IPS-20b (cell line): ENCODE results near the gene RAF1.
"Not testable (repeated sequence)": the region's sequence is repeated elsewhere in the genome, so short reads cannot be mapped to it uniquely, and the experiment has no call there.

Source experiments
- H3K27ac ChIP-seq: one replicate; pipeline ENCODE4 v1.5.1; 2013; ENCODE audit warnings: low read length
- H3K27me3 ChIP-seq: 2 replicates; pipeline ENCODE4 v1.6.1; 2013; ENCODE audit warnings: mild to moderate bottlenecking, low read length, inconsistent platforms; ENCODE audit not compliant: insufficient read depth
- H3K36me3 ChIP-seq: 2 replicates; pipeline ENCODE4 v1.6.1; 2013; ENCODE audit warnings: low read depth, mild to moderate bottlenecking, inconsistent platforms, low read length, moderate library complexity; ENCODE audit not compliant: insufficient read depth
- H3K4me1 ChIP-seq: 2 replicates; pipeline ENCODE4 v1.6.1; 2013; ENCODE audit warnings: mild to moderate bottlenecking, control low read depth, inconsistent platforms, low read length, moderate library complexity; ENCODE audit not compliant: insufficient read depth
- H3K4me3 ChIP-seq: 2 replicates; pipeline ENCODE4 v1.5.1; 2013; ENCODE audit warnings: mild to moderate bottlenecking, low read length, inconsistent platforms
- H3K9ac ChIP-seq: 2 replicates; pipeline ENCODE4 v1.6.1; 2013; ENCODE audit warnings: low read depth, mild to moderate bottlenecking, inconsistent platforms, low read length, moderate library complexity
- H3K9me3 ChIP-seq: 2 replicates; pipeline ENCODE4 v1.6.1; 2013; ENCODE audit warnings: mild to moderate bottlenecking, low read depth, low read length, inconsistent platforms; ENCODE audit not compliant: insufficient read depth

The RAF1 gene

GRCh38 chr3:12673956-12674736 lies 10.2 kb upstream of the RAF1 start:
- not testable (repeated sequence) for H3K9me3 ChIP-seq, H3K9ac ChIP-seq, H3K4me3 ChIP-seq, H3K27me3 ChIP-seq, H3K27ac ChIP-seq, H3K36me3 ChIP-seq
- peaks cover 22% of the 10 kb centered on the region for H3K4me1 ChIP-seq

DNA sequence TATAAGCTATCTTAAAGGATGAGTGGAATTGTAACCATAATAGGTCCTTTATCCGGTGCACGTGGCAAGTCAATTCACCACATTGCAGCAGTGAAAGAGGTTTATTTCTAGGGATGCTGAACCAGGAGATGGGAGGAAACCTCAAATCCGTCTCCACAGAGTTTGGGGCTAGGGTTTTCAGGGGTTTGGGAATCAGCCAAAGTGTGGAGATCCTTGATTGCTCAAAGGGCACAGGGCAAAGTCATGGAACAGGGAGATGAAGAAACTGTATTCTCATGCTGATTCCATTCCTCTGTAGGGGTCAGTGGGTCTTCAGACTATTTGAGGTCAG lies 7.2 kb upstream of the RAF1 start:
- H3K4me3 ChIP-seq = no peak overlapping the region
- H3K9me3 ChIP-seq = no peaks in the 10 kb centered on the region
- no peak overlapping the region for H3K9ac ChIP-seq
- no peaks in the 10 kb centered on the region for H3K27me3 ChIP-seq
- peaks cover 17% of the 10 kb centered on the region for H3K4me1 ChIP-seq
- H3K27ac ChIP-seq = no peak overlapping the region
- no peaks in the 10 kb centered on the region for H3K36me3 ChIP-seq

- peaks cover 17% of the 10 kb centered on the region for H3K4me1 ChIP-seq
- no peak overlapping the region for H3K4me3 ChIP-seq
- H3K9ac ChIP-seq = no peak overlapping the region
- H3K36me3 ChIP-seq = no peaks in the 10 kb centered on the region
- H3K27ac ChIP-seq = no peak overlapping the region
- H3K27me3 ChIP-seq = no peaks in the 10 kb centered on the region
- H3K9me3 ChIP-seq = no peaks in the 10 kb centered on the region
These were observed 6.6 kb upstream of the RAF1 start for GRCh38 chr3:12670365-12671119.

- no peaks in the 10 kb centered on the region for H3K36me3 ChIP-seq
- H3K9me3 ChIP-seq = no peaks in the 10 kb centered on the region
- peak overlapping the region; percentile 59 for H3K27ac ChIP-seq
- H3K27me3 ChIP-seq = no peaks in the 10 kb centered on the region
- H3K4me3 ChIP-seq = peak overlapping the region; percentile 78
- H3K4me1 ChIP-seq = no peaks in the 10 kb centered on the region; the same call in 1 of the 2 replicates
- H3K9ac ChIP-seq = peak overlapping the region; percentile 97
These were observed 449 bp downstream of the RAF1 start for GRCh38 chr3:12663401-12663935.

GRCh38 chr3:12662593-12663400 lies 1.1 kb downstream of the RAF1 start:
- H3K4me1 ChIP-seq = no peaks in the 10 kb centered on the region; the same call in 1 of the 2 replicates
- peak overlapping the region; percentile 97 for H3K9ac ChIP-seq
- H3K27ac ChIP-seq = peak overlapping the region; percentile 59
- peak overlapping the region; percentile 78 for H3K4me3 ChIP-seq
- H3K36me3 ChIP-seq = no peaks in the 10 kb centered on the region
- H3K9me3 ChIP-seq = no peaks in the 10 kb centered on the region
- no peaks in the 10 kb centered on the region for H3K27me3 ChIP-seq

DNA sequence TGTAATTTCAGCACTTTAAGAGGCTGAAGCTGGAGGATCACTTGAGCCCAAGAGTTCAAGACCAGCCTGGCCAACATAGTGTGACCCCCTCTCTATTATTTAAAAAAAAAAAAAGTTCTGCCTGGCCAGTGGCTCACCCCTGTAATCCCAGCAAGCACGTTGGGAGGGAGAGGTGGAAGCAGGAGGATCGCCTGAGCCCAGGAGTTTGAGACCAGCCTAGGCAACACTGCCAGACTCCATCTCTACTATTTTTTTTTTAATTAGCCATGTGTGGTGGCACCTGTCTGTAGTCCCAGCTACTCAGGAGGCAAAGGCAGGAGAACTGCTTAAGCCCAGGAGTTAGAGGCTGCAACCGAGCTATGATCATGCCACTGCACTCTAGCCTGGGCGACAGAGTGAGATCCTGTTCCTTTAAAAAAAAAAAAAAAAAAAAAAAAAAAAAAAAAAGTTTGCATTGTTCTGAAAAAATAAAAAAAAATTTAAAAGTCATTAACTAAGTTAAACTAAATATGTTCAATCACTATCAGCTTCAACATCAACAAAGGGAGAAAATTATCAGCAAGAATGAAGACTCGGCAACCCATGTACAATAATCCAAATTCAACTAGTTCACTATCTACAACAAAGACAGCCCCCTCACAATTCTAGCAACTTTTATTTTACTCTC lies 1.9 kb downstream of the RAF1 start:
- no peaks in the 10 kb centered on the region for H3K36me3 ChIP-seq

DNA sequence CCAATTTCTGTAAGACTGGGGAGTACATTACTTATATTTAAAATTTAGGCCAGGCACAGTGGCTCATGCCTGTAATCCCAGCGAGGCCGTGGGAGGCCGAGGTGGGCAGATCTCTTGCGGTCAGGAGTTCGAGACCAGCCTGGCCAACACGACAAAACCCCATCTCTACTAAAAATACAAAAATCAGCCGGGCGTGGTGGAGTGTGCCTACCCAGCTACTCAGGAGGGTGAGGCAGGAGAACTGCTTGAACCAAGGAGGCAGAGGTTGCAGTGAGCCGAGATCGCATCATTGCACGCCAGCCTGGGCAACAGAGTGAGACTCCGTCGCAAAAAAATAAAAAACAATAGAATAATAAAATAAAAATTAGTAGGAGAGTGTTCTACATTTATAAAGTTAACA lies 2.5 kb downstream of the RAF1 start:
- H3K36me3 ChIP-seq, H3K9me3 ChIP-seq, H3K4me1 ChIP-seq, H3K4me3 ChIP-seq, H3K27me3 ChIP-seq, H3K27ac ChIP-seq, H3K9ac ChIP-seq: not testable (repeated sequence)

More for the DNA sequence above, 1.9 kb downstream of the RAF1 start:
- Histone ChIP-seq H3K4me3 (peak overlapping the region; percentile 78), H3K4me1 (no peaks in the 10 kb centered on the region; the same call in 1 of the 2 replicates), H3K9ac (peak overlapping the region; percentile 97), H3K27ac (no peak overlapping the region), H3K9me3 (no peaks in the 10 kb centered on the region), H3K27me3 (no peaks in the 10 kb centered on the region)

DNA sequence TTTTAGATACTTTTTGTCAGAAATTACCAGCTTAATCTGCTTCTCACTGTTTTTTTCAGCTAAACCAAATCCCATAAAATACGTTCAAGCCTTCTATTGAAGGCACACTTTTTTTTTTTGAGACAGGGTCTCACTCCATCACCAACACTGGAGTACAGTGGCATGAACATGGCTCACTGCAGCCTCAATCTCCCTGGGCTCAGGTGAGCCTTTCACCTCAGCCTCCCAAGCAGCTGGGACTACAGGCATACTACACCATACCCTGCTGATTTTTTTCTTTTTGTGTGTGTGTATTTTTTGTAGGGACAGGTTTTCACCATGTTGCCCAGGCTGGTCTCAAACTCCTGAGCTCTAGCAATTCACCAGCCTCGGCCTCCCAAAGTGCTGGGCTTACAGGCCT lies 3.7 kb downstream of the RAF1 start:
- no peak overlapping the region for H3K4me3 ChIP-seq
- no peaks in the 10 kb centered on the region for H3K27me3 ChIP-seq
- no peaks in the 10 kb centered on the region for H3K9me3 ChIP-seq
- H3K27ac ChIP-seq = no peak overlapping the region
- no peaks in the 10 kb centered on the region for H3K36me3 ChIP-seq
- no peak overlapping the region for H3K9ac ChIP-seq
- no peaks in the 10 kb centered on the region; the same call in 1 of the 2 replicates for H3K4me1 ChIP-seq

- Histone ChIP-seq H3K9ac (no peak overlapping the region), H3K27me3 (no peaks in the 10 kb centered on the region), H3K9me3 (no peaks in the 10 kb centered on the region), H3K4me3 (no peak overlapping the region), H3K27ac (no peak overlapping the region), H3K36me3 (no peaks in the 10 kb centered on the region), H3K4me1 (no peaks in the 10 kb centered on the region; the same call in 1 of the 2 replicates)
These were observed 4.5 kb downstream of the RAF1 start for GRCh38 chr3:12659316-12660015.

- no peaks in the 10 kb centered on the region; the same call in 1 of the 2 replicates for H3K4me1 ChIP-seq
These were observed 5.3 kb downstream of the RAF1 start for GRCh38 chr3:12658593-12659058.

More at GRCh38 chr3:12658593-12659058, 5.3 kb downstream of the RAF1 start:
- H3K27me3 ChIP-seq = no peaks in the 10 kb centered on the region
- H3K27ac ChIP-seq = no peak overlapping the region
- no peaks in the 10 kb centered on the region for H3K9me3 ChIP-seq
- no peak overlapping the region for H3K4me3 ChIP-seq
- no peaks in the 10 kb centered on the region for H3K36me3 ChIP-seq
- no peak overlapping the region for H3K9ac ChIP-seq
